Liver (tissue), 9 donors: ENCODE measurements around the gene CCDC137. TPM values are rescaled to one million over a fixed set of nuclear protein-coding genes. Genes with fewer than 3 reads are reported as not detected.

Source experiments
- DNase-seq: peaks from one replicate; pipeline ENCODE4 v3.0.0-alpha.2; 2017; ENCODE audit warnings: low spot score
- H3K27ac ChIP-seq, 2 donors: one replicate each; pipeline ENCODE4 v1.7.0; 2013; ENCODE audit warnings: inconsistent platforms in 2 of 2, low read length in 2 of 2, control low read depth in 1 of 2, low read depth in 1 of 2, mild to moderate bottlenecking in 1 of 2
- H3K27me3 ChIP-seq, 4 donors: one replicate each; pipeline versions ENCODE4 v1.6.1 to v1.7.0; 2013; ENCODE audit warnings: low read length in 3 of 4, inconsistent platforms in 1 of 4, mild to moderate bottlenecking in 1 of 4, moderate library complexity in 1 of 4; ENCODE audit not compliant: control insufficient read depth in 4 of 4, insufficient read depth in 4 of 4
- H3K36me3 ChIP-seq, 4 donors: one replicate each; pipeline versions ENCODE4 v1.6.1 to v1.7.0; 2013; ENCODE audit warnings: low read length in 3 of 4, mild to moderate bottlenecking in 3 of 4, low read depth in 1 of 4, moderate library complexity in 1 of 4; ENCODE audit not compliant: control insufficient read depth in 4 of 4, insufficient read depth in 3 of 4
- H3K4me1 ChIP-seq, 4 donors: one replicate each; pipeline versions ENCODE4 v1.6.1 to v1.7.0; 2013; ENCODE audit warnings: low read length in 3 of 4, mild to moderate bottlenecking in 3 of 4, moderate library complexity in 1 of 4; ENCODE audit not compliant: control insufficient read depth in 4 of 4, insufficient read depth in 4 of 4
- H3K4me3 ChIP-seq, 3 donors: one replicate each; pipeline versions ENCODE4 v1.6.1 to v1.7.0; 2013; ENCODE audit warnings: low read length in 3 of 3, control low read depth in 1 of 3, low read depth in 1 of 3, mild to moderate bottlenecking in 1 of 3
- H3K9ac ChIP-seq, 2 donors: one replicate each; pipeline ENCODE4 v1.7.0; 2013; ENCODE audit warnings: low read length in 2 of 2, mild to moderate bottlenecking in 2 of 2, moderate library complexity in 2 of 2, control low read depth in 1 of 2, low read depth in 1 of 2
- H3K9me3 ChIP-seq, 4 donors: one replicate each; pipeline versions ENCODE4 v1.6.1 to v1.7.0; 2013; ENCODE audit warnings: low read length in 3 of 4; ENCODE audit not compliant: control insufficient read depth in 4 of 4
- EGR1 ChIP-seq, 2 donors: IDR thresholded peaks; 2 replicates each; pipeline ENCODE4 v1.6.1; 2016 to 2018; ENCODE audit warnings: antibody characterized with exemption in 2 of 2, low read depth in 2 of 2
- FOXA2 ChIP-seq: IDR thresholded peaks from 2 replicates; pipeline ENCODE4 v1.6.1; 2016; ENCODE audit warnings: antibody characterized with exemption
- GABPA ChIP-seq, 2 donors: IDR thresholded peaks in 1 of 2; conservative IDR thresholded peaks in 1 of 2; 2 replicates each; pipeline ENCODE4 v1.6.1; 2016; ENCODE audit warnings: antibody characterized with exemption in 2 of 2, mild to moderate bottlenecking in 1 of 2, moderate library complexity in 1 of 2
- HNF4A ChIP-seq, 2 donors: conservative IDR thresholded peaks; 2 replicates each; pipeline ENCODE4 v1.6.1; 2016; ENCODE audit warnings: antibody characterized with exemption in 2 of 2, mild to moderate bottlenecking in 2 of 2
- RXRA ChIP-seq, 2 donors: IDR thresholded peaks; 2 replicates each; pipeline ENCODE4 v1.6.1; 2017 to 2018; ENCODE audit warnings: antibody characterized with exemption in 2 of 2, mild to moderate bottlenecking in 1 of 2
- WGBS: extraction: QIAGEN DNeasy Blood & Tissue Kit; methylation state at CpG from one replicate; pipeline ENCODE4 v1.1.7; 2013; 5-methylcytosine and 5-hydroxymethylcytosine counted together
- polyA plus RNA-seq, 2 donors: library from polyadenylated mRNA; stranded (reverse) in 1 of 2; unstranded in 1 of 2; fragments of 200-250 nt in 1 of 2; fragments of >200 nt in 1 of 2; fragmentation: Nextera tagmentation in 1 of 2; extraction: Ambion mirVana in 1 of 2; gene quantifications; one replicate each; pipeline versions ENCODE4 v1.2.1 to v1.2.3, GENCODE V29; 2013 to 2015
- total RNA-seq, 2 donors: library from RNA; depleted of rRNA; stranded (reverse); fragments of >200 nt; gene quantifications; one replicate each; pipeline ENCODE4 v1.2.3, GENCODE V29; 2014
- TF ChIP-seq, protein P1 (sequence below): fragments of 150-350 bp; IDR thresholded peaks from 2 replicates; pipeline ENCODE4 v1.5.1; 2017; ENCODE audit warnings: improper control_type of control experiment, low read depth, low read length; ENCODE audit not compliant: missing input control
- TF ChIP-seq, protein P2 (sequence below): IDR thresholded peaks from 2 replicates; pipeline ENCODE4 v1.6.1; 2016; ENCODE audit warnings: antibody characterized with exemption, mild to moderate bottlenecking
- TF ChIP-seq, protein P3 (sequence below): IDR thresholded peaks from 2 replicates; pipeline ENCODE4 v1.6.1; 2016; ENCODE audit warnings: antibody characterized with exemption
- donor health status: healthy.
- donor health status: healthy.
- donor health status: healthy.
- donor health status: healthy.
- donor health status: healthy.

The CCDC137 gene
- total and polyA plus RNA-seq, 4 donors, result 4.3 to 6.9 (median 5.2) TPM

DNA sequence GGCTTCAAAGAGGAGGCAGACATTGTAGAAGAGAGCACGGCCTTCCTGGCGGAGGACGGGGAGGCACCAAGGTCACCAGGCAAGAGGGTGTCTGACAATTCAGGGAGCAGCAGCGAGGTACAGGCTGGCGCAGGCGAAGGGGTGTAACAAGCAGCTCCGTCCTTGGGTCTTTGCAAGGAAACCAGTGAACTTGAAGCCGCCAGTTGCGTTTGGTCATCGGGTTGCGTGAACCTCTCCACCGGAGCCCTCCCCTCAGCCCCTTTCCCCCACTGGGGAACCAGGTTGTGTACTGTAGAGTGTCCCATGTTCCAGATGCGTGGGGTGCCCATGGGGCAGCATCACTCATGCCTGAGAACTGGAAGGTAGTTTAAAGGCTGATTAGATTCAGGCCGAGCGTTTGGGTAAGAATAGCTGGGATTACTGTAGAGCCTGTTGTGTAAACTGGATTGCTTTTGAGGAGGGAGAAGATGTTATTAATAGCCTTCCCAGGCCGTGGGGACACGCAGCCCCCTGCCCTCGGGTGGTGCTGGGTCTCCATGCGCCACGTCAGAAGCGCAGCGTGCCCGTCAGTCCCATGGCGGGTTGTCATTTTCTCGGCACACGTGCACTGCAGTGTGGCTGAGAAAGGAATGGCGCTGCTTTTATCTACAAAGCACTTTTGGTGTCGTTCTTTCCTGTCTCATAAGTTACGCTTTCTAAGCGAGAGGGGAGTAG, 39.1 kb downstream of the CCDC137 start:
- H3K36me3 ChIP-seq, result peaks cover 9 to 35% (median 12%) of the 10 kb centered on the region in 4 donors
- no peak overlapping the region for H3K27ac ChIP-seq
- WGBS, result 93% methylated on average over 30 of the region's 30 CpGs

DNA sequence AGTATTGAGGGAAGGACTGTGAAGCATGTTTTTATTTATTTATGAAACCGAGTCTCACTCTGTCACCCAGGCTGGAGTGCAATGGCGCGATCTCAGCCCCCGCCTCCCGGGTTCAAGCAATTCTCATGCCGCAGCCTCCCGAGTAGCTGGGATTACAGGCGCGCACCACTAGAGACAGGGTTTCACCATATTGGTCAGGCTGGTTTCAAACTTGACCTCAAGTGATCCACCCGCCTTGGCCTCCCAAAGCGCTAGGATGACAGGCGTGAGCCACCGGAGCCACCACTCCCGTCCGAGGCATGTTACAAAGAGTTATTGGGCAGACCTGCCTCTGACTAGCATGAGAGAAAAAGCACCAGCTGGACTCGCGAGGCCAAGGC, 39.7 kb downstream of the CCDC137 start:
- Histone ChIP-seq H3K27ac (no peak overlapping the region), H3K36me3 (peaks cover 6 to 31% (median 9%) of the 10 kb centered on the region in 4 donors)
- no peak for DNase-seq

More for the DNA sequence above, 39.1 kb downstream of the CCDC137 start:
- Histone ChIP-seq H3K9me3 (no peaks in the 10 kb centered on the region), H3K4me3 (no peak overlapping the region), H3K4me1 (peaks cover 14 to 50% (median 36%) of the 10 kb centered on the region in 4 donors), H3K9ac (no peak overlapping the region), H3K27me3 (no peaks in the 10 kb centered on the region)
- no peak for TF ChIP-seq RXRA (IDR thresholded peaks at IDR 0.05)
- TF ChIP-seq EGR1 (IDR thresholded peaks at IDR 0.05; ENCODE audit: low read depth in 2 of 2), result no peak
- TF ChIP-seq, protein P1, sequence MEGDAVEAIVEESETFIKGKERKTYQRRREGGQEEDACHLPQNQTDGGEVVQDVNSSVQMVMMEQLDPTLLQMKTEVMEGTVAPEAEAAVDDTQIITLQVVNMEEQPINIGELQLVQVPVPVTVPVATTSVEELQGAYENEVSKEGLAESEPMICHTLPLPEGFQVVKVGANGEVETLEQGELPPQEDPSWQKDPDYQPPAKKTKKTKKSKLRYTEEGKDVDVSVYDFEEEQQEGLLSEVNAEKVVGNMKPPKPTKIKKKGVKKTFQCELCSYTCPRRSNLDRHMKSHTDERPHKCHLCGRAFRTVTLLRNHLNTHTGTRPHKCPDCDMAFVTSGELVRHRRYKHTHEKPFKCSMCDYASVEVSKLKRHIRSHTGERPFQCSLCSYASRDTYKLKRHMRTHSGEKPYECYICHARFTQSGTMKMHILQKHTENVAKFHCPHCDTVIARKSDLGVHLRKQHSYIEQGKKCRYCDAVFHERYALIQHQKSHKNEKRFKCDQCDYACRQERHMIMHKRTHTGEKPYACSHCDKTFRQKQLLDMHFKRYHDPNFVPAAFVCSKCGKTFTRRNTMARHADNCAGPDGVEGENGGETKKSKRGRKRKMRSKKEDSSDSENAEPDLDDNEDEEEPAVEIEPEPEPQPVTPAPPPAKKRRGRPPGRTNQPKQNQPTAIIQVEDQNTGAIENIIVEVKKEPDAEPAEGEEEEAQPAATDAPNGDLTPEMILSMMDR, result no peak
- TF ChIP-seq, protein P2, sequence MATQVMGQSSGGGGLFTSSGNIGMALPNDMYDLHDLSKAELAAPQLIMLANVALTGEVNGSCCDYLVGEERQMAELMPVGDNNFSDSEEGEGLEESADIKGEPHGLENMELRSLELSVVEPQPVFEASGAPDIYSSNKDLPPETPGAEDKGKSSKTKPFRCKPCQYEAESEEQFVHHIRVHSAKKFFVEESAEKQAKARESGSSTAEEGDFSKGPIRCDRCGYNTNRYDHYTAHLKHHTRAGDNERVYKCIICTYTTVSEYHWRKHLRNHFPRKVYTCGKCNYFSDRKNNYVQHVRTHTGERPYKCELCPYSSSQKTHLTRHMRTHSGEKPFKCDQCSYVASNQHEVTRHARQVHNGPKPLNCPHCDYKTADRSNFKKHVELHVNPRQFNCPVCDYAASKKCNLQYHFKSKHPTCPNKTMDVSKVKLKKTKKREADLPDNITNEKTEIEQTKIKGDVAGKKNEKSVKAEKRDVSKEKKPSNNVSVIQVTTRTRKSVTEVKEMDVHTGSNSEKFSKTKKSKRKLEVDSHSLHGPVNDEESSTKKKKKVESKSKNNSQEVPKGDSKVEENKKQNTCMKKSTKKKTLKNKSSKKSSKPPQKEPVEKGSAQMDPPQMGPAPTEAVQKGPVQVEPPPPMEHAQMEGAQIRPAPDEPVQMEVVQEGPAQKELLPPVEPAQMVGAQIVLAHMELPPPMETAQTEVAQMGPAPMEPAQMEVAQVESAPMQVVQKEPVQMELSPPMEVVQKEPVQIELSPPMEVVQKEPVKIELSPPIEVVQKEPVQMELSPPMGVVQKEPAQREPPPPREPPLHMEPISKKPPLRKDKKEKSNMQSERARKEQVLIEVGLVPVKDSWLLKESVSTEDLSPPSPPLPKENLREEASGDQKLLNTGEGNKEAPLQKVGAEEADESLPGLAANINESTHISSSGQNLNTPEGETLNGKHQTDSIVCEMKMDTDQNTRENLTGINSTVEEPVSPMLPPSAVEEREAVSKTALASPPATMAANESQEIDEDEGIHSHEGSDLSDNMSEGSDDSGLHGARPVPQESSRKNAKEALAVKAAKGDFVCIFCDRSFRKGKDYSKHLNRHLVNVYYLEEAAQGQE, result no peak
- DNase-seq, result no peak

More for the DNA sequence above, 39.7 kb downstream of the CCDC137 start:
- TF ChIP-seq EGR1 (IDR thresholded peaks at IDR 0.05; ENCODE audit: low read depth in 2 of 2), result no peak
- no peak for TF ChIP-seq HNF4A (conservative IDR thresholded peaks at IDR 0.05)
- TF ChIP-seq, protein P2, result no peak
- TF ChIP-seq GABPA (IDR thresholded peaks at IDR 0.05 in 1 of 2, conservative IDR thresholded peaks at IDR 0.05 in 1 of 2), result no peak
- TF ChIP-seq, protein P3, sequence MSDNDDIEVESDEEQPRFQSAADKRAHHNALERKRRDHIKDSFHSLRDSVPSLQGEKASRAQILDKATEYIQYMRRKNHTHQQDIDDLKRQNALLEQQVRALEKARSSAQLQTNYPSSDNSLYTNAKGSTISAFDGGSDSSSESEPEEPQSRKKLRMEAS, result no peak
- TF ChIP-seq RXRA (IDR thresholded peaks at IDR 0.05), result no peak
- TF ChIP-seq FOXA2, result no peak
- H3K9me3 ChIP-seq, result no peaks in the 10 kb centered on the region
- H3K27me3 ChIP-seq, result no peaks in the 10 kb centered on the region
- 96% methylated on average over 17 of the region's 17 CpGs for WGBS
- no peak overlapping the region for H3K9ac ChIP-seq
- no peak overlapping the region for H3K4me3 ChIP-seq
- peaks cover 17 to 50% (median 36%) of the 10 kb centered on the region in 4 donors for H3K4me1 ChIP-seq
